GM18909 (cell line): Measurements from ENCODE around the gene WNT7A.
"Not testable (repeated sequence)": the region's sequence is repeated elsewhere in the genome, so short reads cannot be mapped to it uniquely, and the experiment has no call there.

Experiments
- ATAC-seq: cut with Tn5 transposase; IDR thresholded peaks from one replicate; pipeline ENCODE4 v1.9.1; 2021; ENCODE audit warnings: mild to moderate bottlenecking; ENCODE audit not compliant: unreplicated experiment, poor library complexity

Gene WNT7A

DNA sequence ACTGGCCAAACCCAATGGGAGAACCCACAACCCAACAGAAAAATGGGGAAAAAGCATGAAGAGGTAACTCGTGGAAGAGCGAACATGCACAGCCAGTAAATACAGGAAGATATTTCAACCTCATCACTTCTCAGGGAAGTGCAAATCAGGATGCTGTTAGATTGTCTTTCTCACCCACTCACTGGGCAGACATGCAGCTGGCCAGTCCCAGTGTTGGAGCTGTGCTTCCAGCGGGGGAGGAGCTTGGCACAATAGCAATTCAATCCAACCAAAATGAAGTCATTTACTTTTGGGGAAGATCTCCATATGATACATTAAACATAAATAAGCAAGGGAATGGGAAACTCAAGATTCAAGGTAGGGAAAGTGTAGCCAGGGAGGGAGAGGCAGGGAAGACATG, 12.1 kb downstream of the WNT7A start:
- no peak for ATAC-seq

DNA sequence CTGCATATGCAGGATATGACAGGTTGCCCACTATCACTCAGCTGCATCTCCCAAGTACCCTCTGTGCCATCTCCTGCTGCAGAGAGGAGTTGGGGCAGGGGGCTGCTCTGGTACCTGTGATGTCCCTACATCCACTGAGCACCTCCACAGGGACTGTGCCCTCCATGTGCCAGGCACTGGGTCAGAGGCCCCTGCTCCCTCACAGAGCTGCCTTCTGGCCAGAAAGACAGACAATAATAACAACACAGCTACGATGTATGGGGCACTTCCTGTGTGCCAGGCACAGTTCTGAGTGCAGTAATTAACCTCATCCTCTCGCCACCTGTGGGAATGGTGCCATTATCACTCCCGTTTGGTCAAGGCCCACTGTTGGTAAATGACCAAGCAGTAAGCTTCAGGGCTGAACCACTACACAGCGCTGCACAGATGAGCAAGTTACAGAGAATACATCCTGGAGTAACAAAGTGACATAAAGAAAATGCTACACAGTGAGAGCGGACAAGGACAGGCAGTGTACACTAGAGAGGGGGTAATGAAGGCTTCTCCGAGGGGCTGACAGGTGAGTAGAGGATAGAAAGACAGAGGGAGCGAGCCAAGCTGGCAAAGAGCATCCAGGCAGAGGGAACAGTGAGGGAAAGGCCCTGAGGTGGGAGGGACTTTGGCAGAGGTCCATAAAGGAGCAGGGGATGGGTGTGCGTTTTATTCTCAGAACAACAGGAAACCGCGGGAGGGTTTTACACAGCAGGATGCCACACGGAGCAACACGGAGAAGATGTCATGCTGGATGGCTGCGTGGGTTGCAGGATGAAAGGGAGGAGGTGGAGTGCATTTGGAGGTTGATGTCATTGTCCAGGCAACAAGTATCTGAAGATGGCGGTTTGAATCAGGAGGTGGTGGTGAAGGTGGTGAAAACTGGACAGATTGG, 13.6 kb downstream of the WNT7A start:
- no peak for ATAC-seq

DNA sequence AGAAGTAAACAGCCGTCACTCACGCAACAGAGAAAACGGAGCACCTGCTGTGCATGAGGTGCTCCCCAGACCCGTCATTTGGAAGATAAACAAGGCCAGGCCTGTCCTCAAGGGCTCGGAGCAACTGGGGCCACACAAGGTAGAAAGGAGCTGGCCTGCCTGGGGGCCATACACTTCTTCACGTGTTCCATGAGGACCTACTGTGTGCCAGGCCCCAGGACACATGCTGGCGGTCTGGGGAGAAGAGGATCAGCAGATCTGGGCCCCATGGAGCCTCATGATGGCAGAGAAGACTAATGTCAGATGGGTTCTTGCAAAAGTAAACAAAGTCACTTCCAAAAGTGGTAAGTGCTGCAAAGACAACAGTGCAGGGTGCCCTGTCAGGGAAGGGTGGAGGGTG, 14.3 kb downstream of the WNT7A start:
- no peak for ATAC-seq

DNA sequence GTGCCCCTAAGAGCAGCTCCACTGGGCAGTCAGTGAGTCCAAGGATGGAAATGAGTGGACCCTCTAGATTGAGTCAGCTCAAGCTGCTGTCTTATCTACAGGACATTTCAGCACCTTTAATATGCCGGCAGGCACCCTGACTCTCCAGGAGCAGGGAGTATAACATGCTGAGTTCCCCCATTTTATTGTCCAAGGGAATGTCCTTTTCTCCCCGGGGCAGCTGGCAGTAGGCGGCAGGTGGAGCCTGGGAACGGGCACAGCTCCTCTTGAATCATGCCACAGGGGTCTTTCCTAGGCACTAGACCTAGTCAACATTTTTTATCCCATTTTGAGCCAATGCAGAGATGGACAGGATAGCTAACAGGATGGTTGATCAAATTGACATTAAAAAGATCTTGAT, 14.8 kb downstream of the WNT7A start:
- ATAC-seq, result no peak

DNA sequence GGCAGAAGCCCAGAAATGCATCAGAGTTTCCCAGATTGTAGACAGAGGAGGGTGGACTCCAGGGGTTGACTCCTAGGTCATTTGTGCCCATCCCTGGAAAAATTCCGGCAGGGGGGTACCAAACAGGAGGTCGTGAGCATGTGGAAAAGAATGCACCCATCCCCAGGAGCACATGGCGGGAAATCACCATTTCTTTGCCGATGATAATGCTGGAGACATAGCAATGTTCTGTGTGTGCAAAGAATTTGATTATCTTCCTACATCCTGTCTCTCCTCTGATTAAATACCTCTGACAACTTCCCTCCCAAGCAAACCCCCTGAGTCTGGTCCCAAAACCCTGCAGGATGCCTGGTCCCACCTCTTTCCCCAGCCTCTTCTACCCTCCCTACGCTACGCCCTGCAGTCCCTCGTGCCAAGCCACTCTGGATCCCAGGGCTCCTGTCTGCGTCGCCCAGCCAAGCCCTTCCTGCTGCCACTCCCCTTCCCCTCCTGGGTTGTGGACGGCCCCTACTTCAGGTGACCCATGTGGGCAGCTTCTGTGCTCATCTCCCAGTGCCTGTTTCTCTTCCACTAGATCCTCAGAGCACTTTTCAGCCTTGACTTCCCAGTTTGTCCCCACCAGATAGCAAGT, 15.8 kb downstream of the WNT7A start:
- no peak for ATAC-seq

DNA sequence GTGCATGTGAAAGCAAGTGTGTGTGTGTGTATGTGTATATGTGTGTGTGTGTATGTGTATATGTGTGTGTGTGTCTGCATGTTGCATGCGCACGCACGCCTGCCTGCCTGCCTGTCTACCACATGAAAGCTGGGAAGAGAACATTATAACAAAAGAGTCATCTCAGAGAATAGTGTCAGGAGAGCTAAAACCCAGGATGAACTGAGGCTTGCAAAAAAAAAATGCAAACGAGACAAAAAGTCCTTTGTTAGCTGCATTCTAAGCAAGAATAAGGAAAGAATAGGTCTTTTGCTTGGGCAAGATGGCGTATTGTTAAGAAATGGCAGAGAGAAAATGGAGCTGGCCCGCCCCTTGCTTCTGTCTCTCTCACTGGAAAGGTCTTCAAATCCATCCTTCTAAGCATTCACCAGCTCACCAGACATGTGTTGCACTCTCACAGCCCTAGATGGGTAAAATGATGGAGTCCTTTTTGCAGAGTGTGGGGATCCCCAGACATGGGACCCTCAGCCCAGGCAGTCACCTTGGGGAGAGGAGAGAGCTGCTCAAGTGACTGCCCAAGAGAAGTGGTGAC, 16.4 kb downstream of the WNT7A start:
- ATAC-seq, result no peak

DNA sequence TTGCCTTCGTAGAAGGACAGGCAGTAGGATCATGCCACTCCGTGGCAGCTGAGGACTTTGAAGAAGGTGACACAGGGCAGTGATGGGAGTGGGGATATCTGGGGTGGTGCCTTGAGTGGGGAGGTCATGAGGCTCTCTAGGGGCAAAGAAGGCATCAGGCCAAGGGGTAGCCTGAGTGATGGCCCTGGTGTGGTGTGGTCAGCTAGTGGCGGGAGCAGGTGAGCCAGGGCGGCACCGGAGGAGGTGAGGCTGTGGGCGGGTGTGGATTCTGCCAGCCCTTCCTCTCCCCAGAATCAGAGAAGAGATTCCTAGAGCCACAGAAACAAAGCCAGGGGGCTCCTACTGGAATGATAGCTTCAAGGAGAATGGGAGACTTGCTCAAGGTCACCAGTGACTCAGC, 18.4 kb downstream of the WNT7A start:
- ATAC-seq, result no peak

DNA sequence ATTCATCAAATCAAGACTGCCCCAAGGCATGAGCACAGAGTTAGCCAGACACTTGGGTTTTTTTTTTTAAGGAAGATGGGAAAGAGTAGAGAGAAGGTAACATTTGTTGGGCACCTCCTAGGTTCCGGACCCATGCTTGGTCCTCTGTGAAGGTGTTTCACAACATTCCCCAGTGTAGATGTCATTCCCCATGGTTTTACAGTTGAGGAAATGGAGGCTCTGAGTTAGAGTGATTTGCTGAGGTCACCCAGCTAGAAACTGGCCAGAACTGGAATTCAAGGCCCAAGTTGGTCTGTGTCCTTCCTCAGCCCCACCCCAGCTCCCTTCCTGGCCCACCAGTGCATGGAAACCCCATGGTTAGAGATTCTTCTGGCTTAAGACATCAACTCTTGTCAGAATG, 19.9 kb downstream of the WNT7A start:
- ATAC-seq, result no peak

DNA sequence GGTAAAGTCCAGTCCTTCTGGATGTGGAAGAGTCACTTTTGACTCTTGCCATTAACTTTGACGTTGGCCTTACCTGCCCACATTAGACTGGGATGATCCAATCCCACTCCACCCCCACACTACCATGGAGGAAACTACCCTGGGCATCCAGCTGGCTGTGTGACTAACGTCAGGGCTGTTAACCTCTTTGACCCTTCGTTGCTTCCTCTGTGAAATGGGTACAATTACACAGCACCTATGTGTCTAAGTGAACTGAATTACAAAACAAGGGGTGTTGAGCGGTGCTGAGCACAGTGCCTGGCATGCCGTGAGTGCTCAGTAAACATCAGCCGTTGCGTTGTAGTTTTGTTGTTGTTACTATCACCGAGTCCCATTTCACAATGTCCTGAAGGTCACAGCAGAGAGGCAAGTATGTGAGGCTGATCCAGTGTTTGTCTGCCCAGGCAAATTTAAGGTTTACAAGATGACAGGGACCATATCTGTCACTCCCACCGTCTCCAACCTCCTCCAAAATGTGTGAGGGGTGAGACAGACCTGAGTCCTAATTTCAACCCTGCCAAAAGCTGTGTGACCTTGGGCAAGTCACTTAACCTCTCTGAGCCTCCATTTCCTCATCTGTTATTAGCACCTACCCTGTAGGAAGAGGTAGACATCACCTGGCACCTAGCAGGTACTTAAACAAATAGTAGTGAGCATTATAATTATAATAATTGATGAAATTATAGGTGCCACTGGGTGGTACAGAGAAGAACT, 20.9 kb downstream of the WNT7A start:
- ATAC-seq, result no peak

DNA sequence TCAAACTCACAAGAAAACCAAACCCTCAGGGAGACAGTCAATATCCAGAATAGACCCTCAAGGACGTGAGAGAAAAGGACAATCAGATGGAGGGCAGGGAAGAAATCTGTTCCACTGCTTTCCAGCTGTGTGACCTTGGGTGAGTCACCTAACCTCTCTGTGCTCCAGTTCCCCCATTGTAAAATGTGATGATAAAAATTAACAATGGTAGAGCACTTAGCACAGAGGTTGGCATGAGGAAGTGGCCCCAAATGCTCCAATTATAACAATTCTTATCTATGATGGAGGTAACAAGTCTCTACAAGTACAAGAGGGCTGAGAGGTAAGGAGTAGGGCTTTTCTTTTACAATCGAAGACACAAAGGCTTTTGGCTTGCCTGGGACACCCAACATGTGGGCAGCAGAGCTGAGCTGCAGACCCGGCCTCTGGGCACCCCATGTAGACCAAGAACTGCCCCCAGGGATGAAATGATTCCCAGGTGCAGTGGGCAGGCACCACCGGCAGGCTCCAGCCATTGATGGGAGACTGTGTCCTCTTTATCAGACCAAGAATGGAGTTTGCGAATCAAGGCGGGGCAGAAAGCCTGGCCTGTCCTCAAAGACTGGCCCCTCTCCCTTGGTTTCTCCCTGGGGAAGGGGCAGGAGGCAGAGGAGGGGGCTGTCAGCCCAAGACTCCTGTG, 22.0 kb downstream of the WNT7A start:
- no peak for ATAC-seq

DNA sequence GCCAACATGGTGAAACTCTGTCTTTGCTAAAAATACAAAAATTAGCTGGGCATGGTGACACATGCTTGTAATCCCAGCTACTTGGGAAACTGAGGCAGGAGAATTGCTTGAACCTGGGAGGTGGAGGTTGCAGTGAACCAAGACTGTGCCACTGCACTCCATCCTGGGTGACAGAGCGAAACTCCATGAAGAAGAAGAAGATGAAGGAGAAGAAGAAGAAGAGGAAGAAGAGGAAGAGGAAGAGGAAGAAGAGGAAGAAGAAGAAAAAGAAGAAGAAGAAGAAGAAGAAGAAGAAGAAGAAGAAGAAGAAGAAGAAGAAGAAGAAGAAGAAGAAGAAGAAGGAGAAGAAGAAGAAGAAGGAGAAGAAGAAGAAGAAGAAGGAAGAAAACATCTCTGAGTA, 23.2 kb downstream of the WNT7A start:
- not testable (repeated sequence) for ATAC-seq

DNA sequence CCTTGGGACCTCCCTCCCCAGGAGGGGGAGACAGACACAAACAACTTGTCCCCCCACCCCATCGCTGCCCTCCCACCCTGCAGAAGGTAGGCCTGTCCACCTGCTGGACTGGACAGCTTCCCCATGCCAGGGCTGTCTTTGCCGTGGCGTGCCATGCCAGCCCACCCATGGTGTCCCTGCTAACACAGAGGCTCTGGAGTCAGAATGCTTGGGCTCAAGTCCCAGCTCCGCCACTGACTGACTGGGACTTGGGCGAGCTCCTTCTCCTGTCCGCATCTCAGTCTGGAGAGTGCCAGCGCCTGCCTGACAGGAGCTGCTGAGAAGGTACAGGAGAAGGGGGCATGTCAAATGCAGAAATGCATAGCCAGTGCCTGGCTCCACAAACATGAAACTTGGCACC, 23.9 kb downstream of the WNT7A start:
- no peak for ATAC-seq

DNA sequence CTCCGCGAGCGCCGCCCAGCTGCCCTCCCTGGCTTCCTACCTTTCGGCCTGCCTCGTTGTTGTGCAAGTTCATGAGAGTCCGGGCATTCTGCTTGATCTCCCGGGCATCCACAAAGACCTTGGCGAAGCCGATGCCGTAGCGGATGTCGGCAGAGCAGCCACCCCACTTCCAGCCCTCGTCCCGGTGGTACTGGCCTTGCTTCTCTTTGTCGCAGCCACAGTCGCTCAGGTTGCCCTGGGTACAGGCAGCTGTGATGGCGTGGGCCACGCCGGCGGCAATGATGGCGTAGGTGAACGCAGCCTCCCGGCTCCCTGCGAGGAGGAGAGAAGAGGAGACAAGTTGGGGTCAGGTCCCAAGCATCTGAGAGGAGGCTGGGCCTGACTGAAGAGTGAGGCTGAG, 25.4 kb downstream of the WNT7A start:
- no peak for ATAC-seq

DNA sequence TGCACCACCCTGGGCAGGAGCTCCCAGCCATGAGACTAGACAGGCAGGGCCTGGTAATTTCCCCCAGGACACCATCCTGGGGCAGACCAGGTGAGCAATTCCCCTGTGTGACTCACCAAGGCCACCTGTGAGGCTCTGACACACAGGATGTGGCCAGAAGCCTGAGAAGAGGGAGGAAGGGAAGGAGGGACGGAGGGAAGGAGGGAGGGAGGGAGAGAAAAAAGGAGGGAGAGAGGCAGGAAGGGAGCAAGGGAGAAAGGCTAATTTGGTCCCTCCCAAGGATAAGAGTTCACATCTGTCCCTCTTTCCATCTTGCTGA, 25.9 kb downstream of the WNT7A start:
- ATAC-seq, result no peak

DNA sequence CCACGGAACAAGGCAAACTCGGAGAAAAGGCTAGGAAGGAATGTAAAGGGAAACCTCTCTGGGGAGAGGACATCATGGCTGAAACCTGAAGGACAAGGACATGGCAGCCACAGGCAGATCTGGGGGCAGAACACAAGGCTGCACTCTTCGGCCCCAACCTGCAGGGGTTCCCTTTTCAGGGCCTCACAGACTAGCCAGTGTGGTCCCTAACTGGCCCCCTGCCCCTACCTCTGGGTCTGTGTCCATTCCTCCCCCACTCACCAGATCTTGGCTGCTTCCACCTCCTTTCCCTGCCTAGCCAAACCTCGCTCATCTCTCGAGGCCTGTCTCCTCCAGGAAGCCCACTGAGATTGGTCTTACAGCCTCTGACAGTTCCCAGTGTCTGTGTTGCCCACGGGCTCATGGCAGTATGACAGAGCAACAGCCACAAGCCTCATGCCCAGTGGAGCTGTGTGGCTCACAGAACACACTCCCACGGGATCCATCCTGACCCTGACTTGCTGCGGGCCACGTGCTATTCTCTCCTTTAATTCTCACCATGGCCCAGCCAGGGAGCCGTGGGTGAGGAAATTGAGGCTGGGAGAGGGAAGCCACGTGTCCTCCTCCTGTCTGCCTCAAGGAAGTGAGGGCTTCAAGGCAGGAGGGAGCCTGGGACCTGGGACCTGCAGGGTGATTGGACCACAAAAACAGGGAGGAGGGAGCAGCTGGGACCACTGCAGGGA, 26.5 kb downstream of the WNT7A start:
- ATAC-seq, result no peak

DNA sequence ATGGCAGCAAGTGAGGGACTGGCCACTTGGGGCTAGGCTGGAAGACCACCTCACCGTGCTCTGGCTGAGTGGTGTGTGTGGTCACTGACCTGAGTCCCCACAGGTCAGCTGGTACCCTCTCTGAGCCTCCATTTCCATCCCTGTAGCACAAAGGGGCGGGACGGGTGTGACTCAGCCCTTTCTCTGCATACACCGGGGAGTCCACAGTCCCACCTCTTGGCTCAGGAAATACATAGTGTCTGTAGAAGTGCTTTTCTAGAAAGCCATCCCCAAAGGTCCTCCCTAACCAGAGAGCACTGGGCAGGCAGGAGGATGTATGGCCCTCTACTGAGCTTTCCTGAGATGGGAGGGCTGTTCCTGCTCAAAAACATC, 27.2 kb downstream of the WNT7A start:
- no peak for ATAC-seq

DNA sequence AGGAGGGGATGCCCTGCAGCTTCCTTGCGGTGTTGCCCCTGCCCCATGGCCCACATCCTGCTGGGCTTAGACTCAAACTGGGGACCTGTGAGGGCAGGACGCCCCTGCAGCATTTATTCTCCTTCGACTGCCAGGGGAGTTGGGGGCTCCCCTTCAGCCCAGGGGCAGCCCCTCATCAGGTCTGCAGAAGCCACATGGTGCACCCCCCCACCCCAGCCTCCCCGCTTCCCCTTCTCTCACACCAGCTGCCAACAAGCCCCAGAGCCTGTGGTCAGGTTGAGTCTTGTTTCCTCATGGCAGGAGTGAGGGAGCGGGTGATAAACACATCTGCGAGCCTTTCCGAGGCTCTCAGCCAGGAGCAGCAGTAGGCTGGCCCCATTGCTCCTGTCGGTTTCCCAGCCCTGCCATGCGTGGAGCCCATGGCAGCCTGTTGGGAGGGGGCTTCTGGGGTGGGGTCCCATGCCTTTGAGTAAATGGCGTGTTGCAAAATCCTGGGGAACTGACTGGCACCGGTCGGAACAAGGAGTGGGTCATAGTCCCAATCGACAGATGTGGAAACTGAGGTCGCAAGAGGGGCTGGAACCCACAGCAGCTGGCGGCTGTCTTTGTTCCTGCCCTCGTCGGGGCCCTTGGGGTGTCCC, 27.8 kb downstream of the WNT7A start:
- ATAC-seq, result no peak

DNA sequence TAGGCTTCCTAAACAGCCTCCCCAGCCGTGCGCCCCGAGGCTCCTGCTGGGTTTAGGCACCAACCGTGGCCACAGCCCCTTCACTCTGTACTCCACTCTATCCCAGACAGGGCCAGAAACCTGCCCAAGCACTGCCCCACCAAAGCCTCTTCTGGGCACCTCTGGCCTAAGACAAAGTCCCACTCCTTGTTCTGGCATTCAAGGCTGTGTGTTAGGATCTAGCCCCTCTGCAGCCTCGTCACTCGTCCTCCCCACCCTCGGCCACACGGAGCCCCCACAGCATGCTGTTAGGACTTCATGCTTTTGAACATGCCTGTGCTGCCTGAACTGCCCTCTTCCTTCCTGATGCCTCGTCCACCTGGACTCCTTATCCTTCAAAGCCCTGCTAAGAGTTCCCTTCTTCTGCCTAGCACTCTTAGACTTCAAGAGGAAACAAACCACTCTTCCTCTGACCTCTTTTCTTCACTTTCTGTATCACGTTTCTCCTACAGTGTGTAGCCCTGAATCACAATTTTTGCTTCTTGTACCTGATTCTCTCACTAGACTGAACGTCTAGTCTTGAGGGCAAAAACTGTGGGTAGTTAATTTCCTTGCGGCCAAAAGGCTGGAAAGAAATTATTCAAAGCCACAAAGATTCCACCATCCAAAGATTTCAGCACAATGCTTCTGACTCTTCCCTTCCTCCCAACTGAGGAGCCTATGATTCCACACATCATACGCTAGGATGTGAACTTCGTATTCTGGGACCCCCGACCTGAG, 28.6 kb downstream of the WNT7A start:
- ATAC-seq, result no peak
